ENCODE results near the gene TMEM42.

DNA sequence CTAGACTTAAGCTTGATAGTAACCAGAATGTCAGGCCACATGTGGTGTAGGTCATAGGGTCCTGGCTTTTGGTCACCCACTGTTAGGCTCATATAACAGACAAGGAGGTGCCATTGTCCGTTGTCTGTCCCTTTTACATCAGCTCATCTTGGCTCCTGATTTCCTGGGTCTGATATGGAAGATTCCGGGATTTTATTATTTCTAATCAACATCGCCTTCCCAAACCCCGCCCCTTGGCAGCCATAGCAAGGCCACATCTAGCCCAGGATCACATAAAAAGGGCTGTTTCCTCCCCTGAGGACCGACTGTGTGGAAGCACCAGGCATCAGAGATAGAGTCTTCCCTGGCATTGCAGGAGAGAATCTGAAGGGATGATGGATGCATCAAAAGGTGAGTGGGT, 12.6 kb downstream of the TMEM42 start, which contains the start of gene TGM4:
- TF ChIP-seq POLR2A (IDR thresholded peaks at IDR 0.05), result no peak
- TF ChIP-seq, protein P1, sequence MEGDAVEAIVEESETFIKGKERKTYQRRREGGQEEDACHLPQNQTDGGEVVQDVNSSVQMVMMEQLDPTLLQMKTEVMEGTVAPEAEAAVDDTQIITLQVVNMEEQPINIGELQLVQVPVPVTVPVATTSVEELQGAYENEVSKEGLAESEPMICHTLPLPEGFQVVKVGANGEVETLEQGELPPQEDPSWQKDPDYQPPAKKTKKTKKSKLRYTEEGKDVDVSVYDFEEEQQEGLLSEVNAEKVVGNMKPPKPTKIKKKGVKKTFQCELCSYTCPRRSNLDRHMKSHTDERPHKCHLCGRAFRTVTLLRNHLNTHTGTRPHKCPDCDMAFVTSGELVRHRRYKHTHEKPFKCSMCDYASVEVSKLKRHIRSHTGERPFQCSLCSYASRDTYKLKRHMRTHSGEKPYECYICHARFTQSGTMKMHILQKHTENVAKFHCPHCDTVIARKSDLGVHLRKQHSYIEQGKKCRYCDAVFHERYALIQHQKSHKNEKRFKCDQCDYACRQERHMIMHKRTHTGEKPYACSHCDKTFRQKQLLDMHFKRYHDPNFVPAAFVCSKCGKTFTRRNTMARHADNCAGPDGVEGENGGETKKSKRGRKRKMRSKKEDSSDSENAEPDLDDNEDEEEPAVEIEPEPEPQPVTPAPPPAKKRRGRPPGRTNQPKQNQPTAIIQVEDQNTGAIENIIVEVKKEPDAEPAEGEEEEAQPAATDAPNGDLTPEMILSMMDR (IDR thresholded peaks at IDR 0.05 in 8 of 11, conservative IDR thresholded peaks at IDR 0.05 in 3 of 11), result no peak

All from spleen (tissue), 7 donors.